ENCODE data around the gene PSPH.

PSPH gene

DNA sequence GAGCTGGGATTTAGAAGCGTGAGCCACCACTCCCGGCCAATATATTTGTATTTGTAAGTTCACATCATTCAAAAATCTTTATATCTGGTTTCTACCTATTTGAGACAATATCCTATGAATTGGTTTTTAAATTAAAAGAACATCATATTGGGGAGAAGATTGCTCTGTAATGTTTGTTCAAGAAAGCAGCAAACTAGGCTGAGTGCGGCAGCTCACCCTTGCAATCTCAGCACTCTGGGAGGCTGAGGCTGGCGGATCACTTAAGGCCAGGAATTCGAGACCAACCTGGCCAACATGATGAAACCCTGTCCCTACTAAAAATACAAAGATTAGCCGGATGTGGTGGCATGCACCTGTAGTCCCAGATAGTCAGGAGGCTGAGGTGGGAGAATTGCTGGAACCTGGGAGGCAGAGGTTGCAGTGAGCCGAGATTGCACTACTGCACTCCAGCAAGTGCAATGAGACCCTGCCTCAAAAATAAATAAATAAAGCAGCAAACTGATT is 77.4 kb downstream of the PSPH start:
- Histone ChIP-seq H3K9ac (ENCODE audit: low read depth in 1 of 2, low read length in 2 of 2) (no peak overlapping the region), H3K4me1 (ENCODE audit: control insufficient read depth in 2 of 2, insufficient read depth in 2 of 2, low read length in 2 of 2) (no peaks in the 10 kb centered on the region), H3K9me3 (ENCODE audit: control insufficient read depth in 2 of 2, low read length in 2 of 2) (no peaks in the 10 kb centered on the region), H3K36me3 (ENCODE audit: control insufficient read depth in 2 of 2, insufficient read depth in 2 of 2, low read length in 2 of 2) (peaks cover 10 to 13% of the 10 kb centered on the region in 2 donors), H3K4me3 (ENCODE audit: low read length in 2 of 2) (no peak overlapping the region), H3K27ac (ENCODE audit: low read depth in 2 of 2, low read length in 2 of 2) (no peak overlapping the region), H3K27me3 (ENCODE audit: control insufficient read depth in 2 of 2, insufficient read depth in 2 of 2, low read length in 2 of 2) (no peaks in the 10 kb centered on the region)

DNA sequence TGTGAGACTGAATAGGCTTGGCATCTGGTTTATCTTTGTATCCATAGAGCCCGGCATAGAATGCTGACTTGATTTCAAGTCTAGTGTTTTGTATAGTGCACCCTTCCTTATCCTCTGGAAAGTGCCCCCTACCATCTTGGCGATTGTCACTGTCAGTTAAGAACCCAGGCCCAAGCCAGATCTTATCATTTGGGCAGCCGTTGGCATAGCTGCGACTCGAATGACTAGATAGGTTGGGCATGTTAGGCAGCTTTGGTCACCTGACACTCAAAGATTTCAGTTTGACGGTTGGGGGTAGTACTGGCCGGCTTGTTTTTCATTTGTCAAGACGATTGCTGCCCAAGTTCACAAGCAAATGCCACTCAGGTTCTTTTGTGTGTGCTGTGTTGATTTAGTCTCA is 80.3 kb downstream of the PSPH start:
- H3K4me1 ChIP-seq (ENCODE audit: control insufficient read depth in 2 of 2, insufficient read depth in 2 of 2, low read length in 2 of 2), result peaks cover 0 to 2% of the 10 kb centered on the region in 2 donors
- peaks cover 0 to 10% of the 10 kb centered on the region in 2 donors for H3K36me3 ChIP-seq (ENCODE audit: control insufficient read depth in 2 of 2, insufficient read depth in 2 of 2, low read length in 2 of 2)
- no peak overlapping the region for H3K4me3 ChIP-seq (ENCODE audit: low read length in 2 of 2)
- no peak overlapping the region for H3K9ac ChIP-seq (ENCODE audit: low read depth in 1 of 2, low read length in 2 of 2)
- no peaks in the 10 kb centered on the region for H3K9me3 ChIP-seq (ENCODE audit: control insufficient read depth in 2 of 2, low read length in 2 of 2)
- no peak overlapping the region for H3K27ac ChIP-seq (ENCODE audit: low read depth in 2 of 2, low read length in 2 of 2)
- H3K27me3 ChIP-seq (ENCODE audit: control insufficient read depth in 2 of 2, insufficient read depth in 2 of 2, low read length in 2 of 2), result no peaks in the 10 kb centered on the region

DNA sequence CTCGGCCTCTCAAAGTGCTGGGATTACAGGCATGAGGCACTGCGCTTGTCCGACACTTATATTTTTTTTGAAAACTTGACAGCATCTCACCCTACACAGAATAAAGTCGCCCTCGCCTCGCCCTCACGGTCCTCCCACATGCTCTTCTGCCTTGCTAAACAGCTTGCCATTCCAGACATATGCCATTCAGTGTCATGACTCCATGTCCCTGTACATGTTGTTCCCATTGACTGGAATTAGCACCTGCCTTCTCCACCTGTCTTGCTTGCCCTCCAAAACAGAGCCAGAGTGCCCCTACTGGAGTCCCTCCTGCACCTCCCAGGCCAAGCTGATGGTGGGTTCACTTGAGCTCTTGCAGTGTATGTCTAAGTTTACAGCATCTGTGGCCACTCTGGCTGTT is 80.7 kb downstream of the PSPH start:
- Histone ChIP-seq H3K9me3 (ENCODE audit: control insufficient read depth in 2 of 2, low read length in 2 of 2) (no peaks in the 10 kb centered on the region), H3K4me1 (ENCODE audit: control insufficient read depth in 2 of 2, insufficient read depth in 2 of 2, low read length in 2 of 2) (peaks cover 0 to 4% of the 10 kb centered on the region in 2 donors), H3K9ac (ENCODE audit: low read depth in 1 of 2, low read length in 2 of 2) (no peak overlapping the region), H3K4me3 (ENCODE audit: low read length in 2 of 2) (no peak overlapping the region), H3K27ac (ENCODE audit: low read depth in 2 of 2, low read length in 2 of 2) (no peak overlapping the region), H3K36me3 (ENCODE audit: control insufficient read depth in 2 of 2, insufficient read depth in 2 of 2, low read length in 2 of 2) (peaks cover 0 to 10% of the 10 kb centered on the region in 2 donors), H3K27me3 (ENCODE audit: control insufficient read depth in 2 of 2, insufficient read depth in 2 of 2, low read length in 2 of 2) (no peaks in the 10 kb centered on the region)

DNA sequence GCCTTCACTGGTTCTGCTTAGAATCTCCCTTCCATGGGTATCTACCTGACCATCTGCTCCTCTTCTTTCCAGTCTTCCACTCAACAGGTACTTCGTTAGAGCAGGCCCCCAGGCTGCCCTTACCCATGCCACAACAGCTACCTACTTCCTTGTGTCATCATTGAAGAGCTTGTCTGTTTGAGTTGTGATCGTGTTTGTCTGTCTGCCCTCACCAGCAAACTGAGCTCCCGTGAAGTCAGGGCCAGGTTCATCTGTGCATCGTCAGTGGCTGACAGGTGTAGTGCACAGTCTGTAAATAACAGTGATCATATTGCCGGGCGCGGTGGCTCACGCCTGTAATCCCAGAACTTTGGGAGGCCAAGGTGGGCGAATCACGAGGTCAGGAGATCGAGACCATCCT is 81.9 kb downstream of the PSPH start:
- H3K4me3 ChIP-seq (ENCODE audit: low read length in 2 of 2), result no peak overlapping the region
- no peaks in the 10 kb centered on the region for H3K9me3 ChIP-seq (ENCODE audit: control insufficient read depth in 2 of 2, low read length in 2 of 2)
- H3K9ac ChIP-seq (ENCODE audit: low read depth in 1 of 2, low read length in 2 of 2), result no peak overlapping the region
- peaks cover 0 to 4% of the 10 kb centered on the region in 2 donors for H3K4me1 ChIP-seq (ENCODE audit: control insufficient read depth in 2 of 2, insufficient read depth in 2 of 2, low read length in 2 of 2)
- no peaks in the 10 kb centered on the region for H3K27me3 ChIP-seq (ENCODE audit: control insufficient read depth in 2 of 2, insufficient read depth in 2 of 2, low read length in 2 of 2)
- no peak overlapping the region for H3K27ac ChIP-seq (ENCODE audit: low read depth in 2 of 2, low read length in 2 of 2)
- H3K36me3 ChIP-seq (ENCODE audit: control insufficient read depth in 2 of 2, insufficient read depth in 2 of 2, low read length in 2 of 2), result peaks cover 0 to 10% of the 10 kb centered on the region in 2 donors

DNA sequence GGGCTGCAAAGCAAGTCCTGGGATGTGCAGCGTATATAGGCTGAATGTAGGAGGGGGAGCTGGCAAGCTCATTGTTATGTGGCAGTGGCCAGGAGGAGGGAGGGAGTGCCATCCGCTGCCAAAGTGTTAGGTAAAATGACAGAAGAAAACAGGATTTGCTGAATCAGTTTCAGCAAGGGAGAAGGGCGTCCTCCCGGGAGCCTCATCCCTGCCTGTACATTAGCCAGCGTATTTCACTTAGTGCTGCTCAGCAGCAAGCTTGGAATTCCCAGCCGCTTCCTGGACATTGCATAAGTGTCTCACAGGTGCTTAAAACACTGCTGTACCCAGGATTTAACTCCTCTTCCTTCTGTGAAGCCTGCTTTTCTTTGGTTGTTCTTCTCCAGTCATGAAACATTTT is 84.4 kb downstream of the PSPH start:
- H3K36me3 ChIP-seq (ENCODE audit: control insufficient read depth in 2 of 2, insufficient read depth in 2 of 2, low read length in 2 of 2), result peaks cover 0 to 10% of the 10 kb centered on the region in 2 donors
- H3K9ac ChIP-seq (ENCODE audit: low read depth in 1 of 2, low read length in 2 of 2), result no peak overlapping the region
- no peak overlapping the region for H3K4me3 ChIP-seq (ENCODE audit: low read length in 2 of 2)
- no peaks in the 10 kb centered on the region for H3K9me3 ChIP-seq (ENCODE audit: control insufficient read depth in 2 of 2, low read length in 2 of 2)
- H3K27ac ChIP-seq (ENCODE audit: low read depth in 2 of 2, low read length in 2 of 2), result no peak overlapping the region
- H3K27me3 ChIP-seq (ENCODE audit: control insufficient read depth in 2 of 2, insufficient read depth in 2 of 2, low read length in 2 of 2), result no peaks in the 10 kb centered on the region
- peaks cover 4 to 10% of the 10 kb centered on the region in 2 donors for H3K4me1 ChIP-seq (ENCODE audit: control insufficient read depth in 2 of 2, insufficient read depth in 2 of 2, low read length in 2 of 2)

DNA sequence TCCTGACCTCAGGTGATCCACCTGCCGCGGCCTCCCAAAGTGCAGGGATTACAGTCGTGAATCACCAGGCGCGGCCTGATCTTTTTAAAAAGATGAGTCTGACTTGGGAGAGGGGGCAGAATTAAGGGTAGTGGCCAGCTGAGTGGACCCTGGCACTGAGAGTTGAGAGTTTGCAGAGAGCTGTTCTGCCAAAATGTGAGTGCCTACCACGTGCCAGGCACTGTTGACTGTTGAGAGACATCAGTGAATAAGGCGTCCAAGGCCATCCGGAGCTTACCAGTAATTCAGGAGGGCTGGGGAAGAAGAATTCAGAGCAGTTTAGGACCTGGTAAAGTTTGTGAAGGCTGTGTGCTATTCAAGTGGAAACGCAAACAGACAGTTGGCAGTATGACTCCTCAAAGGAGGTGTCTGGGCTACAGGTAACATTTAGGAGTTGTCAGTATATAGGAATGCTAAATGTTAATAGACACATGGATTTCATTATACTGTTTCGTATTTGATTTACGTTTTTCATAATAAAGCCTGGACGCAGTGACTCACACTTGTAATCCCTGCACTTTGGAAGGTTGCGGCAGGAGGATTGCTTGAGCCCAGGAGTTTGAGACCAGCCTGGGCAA is 85.3 kb downstream of the PSPH start:
- H3K9ac ChIP-seq (ENCODE audit: low read depth in 1 of 2, low read length in 2 of 2), result no peak overlapping the region
- peaks cover 0 to 8% of the 10 kb centered on the region in 2 donors for H3K36me3 ChIP-seq (ENCODE audit: control insufficient read depth in 2 of 2, insufficient read depth in 2 of 2, low read length in 2 of 2)
- peaks cover 4 to 10% of the 10 kb centered on the region in 2 donors for H3K4me1 ChIP-seq (ENCODE audit: control insufficient read depth in 2 of 2, insufficient read depth in 2 of 2, low read length in 2 of 2)
- no peaks in the 10 kb centered on the region for H3K27me3 ChIP-seq (ENCODE audit: control insufficient read depth in 2 of 2, insufficient read depth in 2 of 2, low read length in 2 of 2)
- peak overlapping the region in 1 of 2 donors; percentile 32 for H3K27ac ChIP-seq (ENCODE audit: low read depth in 2 of 2, low read length in 2 of 2)
- no peaks in the 10 kb centered on the region for H3K9me3 ChIP-seq (ENCODE audit: control insufficient read depth in 2 of 2, low read length in 2 of 2)
- H3K4me3 ChIP-seq (ENCODE audit: low read length in 2 of 2), result peak overlapping the region in 1 of 2 donors; percentile 38

DNA sequence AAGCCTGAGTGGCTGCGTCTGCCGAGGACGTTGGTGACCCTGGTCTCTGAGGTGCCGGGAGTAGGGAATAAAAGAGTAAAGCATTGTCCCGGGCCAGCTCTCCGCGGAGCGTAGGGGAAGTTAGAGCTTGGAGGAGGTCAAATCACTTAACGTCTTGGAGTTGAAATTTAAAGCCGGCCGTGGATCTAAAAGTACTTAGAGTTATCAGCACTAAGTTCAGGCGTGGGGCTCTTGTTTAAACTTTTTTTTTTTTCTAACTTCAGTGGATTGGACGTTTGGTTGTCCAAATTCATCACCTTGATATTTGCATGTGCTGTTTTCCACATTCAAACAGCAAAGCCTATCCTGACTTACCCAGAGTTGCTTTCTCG is 86.2 kb downstream of the PSPH start:
- peak overlapping the region; percentile 84 to 90 for H3K9ac ChIP-seq (ENCODE audit: low read depth in 1 of 2, low read length in 2 of 2)
- peak overlapping the region; percentile 86 to 87 for H3K4me3 ChIP-seq (ENCODE audit: low read length in 2 of 2)
- peak overlapping the region; percentile 93 to 94 for H3K27ac ChIP-seq (ENCODE audit: low read depth in 2 of 2, low read length in 2 of 2)
- peaks cover 0 to 5% of the 10 kb centered on the region in 2 donors for H3K36me3 ChIP-seq (ENCODE audit: control insufficient read depth in 2 of 2, insufficient read depth in 2 of 2, low read length in 2 of 2)
- peaks cover 4 to 10% of the 10 kb centered on the region in 2 donors for H3K4me1 ChIP-seq (ENCODE audit: control insufficient read depth in 2 of 2, insufficient read depth in 2 of 2, low read length in 2 of 2)
- no peaks in the 10 kb centered on the region for H3K9me3 ChIP-seq (ENCODE audit: control insufficient read depth in 2 of 2, low read length in 2 of 2)
- H3K27me3 ChIP-seq (ENCODE audit: control insufficient read depth in 2 of 2, insufficient read depth in 2 of 2, low read length in 2 of 2), result no peaks in the 10 kb centered on the region

DNA sequence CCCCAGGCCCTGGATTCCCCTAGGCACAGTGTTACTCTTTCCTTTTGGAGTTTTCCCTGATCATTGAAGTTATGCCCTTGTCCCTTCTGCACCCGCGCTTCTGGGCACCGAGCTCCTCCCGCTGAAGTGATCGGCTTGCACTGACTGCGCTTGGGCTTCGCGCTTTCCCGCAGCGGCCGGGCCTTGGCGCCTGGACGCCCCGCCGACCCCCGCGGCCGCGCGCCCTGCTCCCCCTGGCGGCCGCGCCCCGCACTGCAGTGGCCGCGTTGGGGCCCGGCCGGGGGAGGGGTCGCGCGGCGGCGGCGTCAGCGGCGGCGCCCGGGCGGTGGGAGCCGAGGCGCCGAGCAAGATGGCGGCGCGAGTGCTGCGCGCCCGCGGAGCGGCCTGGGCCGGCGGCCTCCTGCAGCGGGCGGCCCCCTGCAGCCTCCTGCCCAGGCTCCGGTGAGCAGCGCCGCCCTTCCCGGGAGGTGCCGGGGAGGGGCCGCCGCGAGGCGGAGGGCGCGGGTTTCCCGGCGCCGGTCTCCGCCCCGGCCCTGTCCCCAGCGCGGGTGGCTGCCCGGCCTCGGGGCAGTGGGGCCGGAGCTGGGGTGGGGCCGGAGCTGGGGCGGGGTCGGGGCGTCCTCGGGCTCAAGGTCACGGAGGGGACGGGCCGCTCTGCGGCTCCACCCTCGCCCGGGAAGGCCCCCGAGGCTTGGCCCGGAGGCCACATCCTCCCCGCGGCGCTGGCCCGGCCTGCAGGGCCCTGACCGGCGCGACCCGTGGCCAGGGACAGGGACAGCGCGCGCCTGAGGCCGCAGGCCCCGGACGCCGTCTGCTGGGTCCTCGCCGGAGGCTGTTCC is 86.8 kb downstream of the PSPH start, which contains the start of gene NIPSNAP2:
NIPSNAP2 (plus strand) TSS at position 325 of the 839 bp plus-strand sequence; CDS start at position 350, 25 bp downstream.
- peak within 1 kb of the TSS; percentile 86 to 87 for H3K4me3 ChIP-seq (ENCODE audit: low read length in 2 of 2)
- peaks cover 0 to 5% of the 10 kb centered on the region in 2 donors for H3K36me3 ChIP-seq (ENCODE audit: control insufficient read depth in 2 of 2, insufficient read depth in 2 of 2, low read length in 2 of 2)
- H3K27me3 ChIP-seq (ENCODE audit: control insufficient read depth in 2 of 2, insufficient read depth in 2 of 2, low read length in 2 of 2), result no peaks in the 10 kb centered on the region
- peaks cover 4 to 10% of the 10 kb centered on the region in 2 donors for H3K4me1 ChIP-seq (ENCODE audit: control insufficient read depth in 2 of 2, insufficient read depth in 2 of 2, low read length in 2 of 2)
- H3K27ac ChIP-seq (ENCODE audit: low read depth in 2 of 2, low read length in 2 of 2), result peak within 1 kb of the TSS; percentile 93 to 94
- H3K9ac ChIP-seq (ENCODE audit: low read depth in 1 of 2, low read length in 2 of 2), result peak within 1 kb of the TSS; percentile 84 to 90
- H3K9me3 ChIP-seq (ENCODE audit: control insufficient read depth in 2 of 2, low read length in 2 of 2), result no peaks in the 10 kb centered on the region

DNA sequence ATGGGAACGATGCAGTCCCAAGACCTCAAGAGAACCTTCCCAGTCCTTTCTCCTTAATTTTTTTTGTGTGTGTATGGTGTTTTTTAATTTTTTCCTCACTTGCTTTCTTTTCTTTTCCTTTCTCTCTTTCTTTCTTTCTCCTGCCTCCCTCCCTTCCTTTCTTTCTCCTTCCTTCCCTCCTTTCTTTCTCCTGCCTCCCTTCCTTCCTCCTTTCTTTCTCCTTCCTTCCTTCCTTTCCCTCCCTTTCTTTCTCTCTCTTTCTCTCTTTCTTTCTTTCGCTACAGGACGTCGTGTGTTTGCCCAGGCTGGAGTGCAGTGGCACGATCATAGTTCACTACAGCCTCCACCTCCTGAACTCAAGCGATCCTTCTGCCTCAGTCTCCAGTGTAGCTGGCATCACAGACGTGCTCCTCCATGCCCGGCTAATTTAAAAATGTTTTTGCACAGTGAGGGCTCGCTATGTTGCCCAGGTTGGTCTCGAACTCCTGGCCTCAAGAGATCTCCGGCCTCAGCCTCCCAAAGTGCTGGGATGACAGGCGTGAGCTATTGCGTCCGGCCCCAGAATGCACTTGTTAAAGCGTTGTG is 87.6 kb downstream of the PSPH start:
- Histone ChIP-seq H3K4me3 (ENCODE audit: low read length in 2 of 2) (peak overlapping the region; percentile 62 to 73), H3K9ac (ENCODE audit: low read depth in 1 of 2, low read length in 2 of 2) (peak overlapping the region; percentile 76 to 90), H3K27ac (ENCODE audit: low read depth in 2 of 2, low read length in 2 of 2) (peak overlapping the region; percentile 82 to 93), H3K9me3 (ENCODE audit: control insufficient read depth in 2 of 2, low read length in 2 of 2) (no peaks in the 10 kb centered on the region), H3K36me3 (ENCODE audit: control insufficient read depth in 2 of 2, insufficient read depth in 2 of 2, low read length in 2 of 2) (peaks cover 0 to 5% of the 10 kb centered on the region in 2 donors), H3K4me1 (ENCODE audit: control insufficient read depth in 2 of 2, insufficient read depth in 2 of 2, low read length in 2 of 2) (peaks cover 4 to 10% of the 10 kb centered on the region in 2 donors), H3K27me3 (ENCODE audit: control insufficient read depth in 2 of 2, insufficient read depth in 2 of 2, low read length in 2 of 2) (no peaks in the 10 kb centered on the region)

DNA sequence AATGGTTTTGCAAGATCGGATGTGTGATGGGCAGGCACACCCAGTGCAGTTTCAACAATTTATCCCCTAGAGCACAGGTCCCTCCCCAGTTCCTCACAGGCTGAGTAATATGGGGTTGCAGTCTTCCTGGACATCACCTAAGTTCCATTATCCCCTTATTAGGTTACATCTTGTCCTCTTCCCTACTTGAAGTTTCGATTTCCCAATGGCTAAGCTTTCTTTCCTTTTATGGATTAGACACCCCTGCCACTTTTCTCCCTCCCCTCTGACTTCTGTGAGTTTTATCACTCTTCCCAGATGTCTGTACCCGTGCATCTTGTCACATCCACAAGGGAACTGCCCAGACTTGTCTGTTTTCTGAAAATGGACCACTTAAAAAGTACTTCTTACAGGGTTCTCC is 89.2 kb downstream of the PSPH start:
- Histone ChIP-seq H3K36me3 (ENCODE audit: control insufficient read depth in 2 of 2, insufficient read depth in 2 of 2, low read length in 2 of 2) (peaks cover 0 to 4% of the 10 kb centered on the region in 2 donors), H3K9me3 (ENCODE audit: control insufficient read depth in 2 of 2, low read length in 2 of 2) (no peaks in the 10 kb centered on the region), H3K27ac (ENCODE audit: low read depth in 2 of 2, low read length in 2 of 2) (no peak overlapping the region), H3K4me3 (ENCODE audit: low read length in 2 of 2) (no peak overlapping the region), H3K9ac (ENCODE audit: low read depth in 1 of 2, low read length in 2 of 2) (no peak overlapping the region), H3K4me1 (ENCODE audit: control insufficient read depth in 2 of 2, insufficient read depth in 2 of 2, low read length in 2 of 2) (peaks cover 4 to 10% of the 10 kb centered on the region in 2 donors), H3K27me3 (ENCODE audit: control insufficient read depth in 2 of 2, insufficient read depth in 2 of 2, low read length in 2 of 2) (no peaks in the 10 kb centered on the region)

Measured in mucosa of rectum (tissue), 2 donors.